Keratinocyte (primary cell): Measurements from ENCODE around the gene CHMP4B. TPM values are rescaled to one million over a fixed set of nuclear protein-coding genes. Genes with fewer than 3 reads are reported as not detected.

Source experiments
- DNase-seq: peaks from one replicate; pipeline ENCODE4 v3.0.0-alpha.2; 2011; ENCODE audit warnings: low read depth, missing footprints, low spot score
- FAIRE-seq: peaks from 2 replicates; lab custom pipeline; 2011; peaks lifted over from hg19 to GRCh38; lab: Jason Lieb, UNC
- H2AFZ ChIP-seq: 2 replicates; pipeline ENCODE4 v1.6.0; 2012; ENCODE audit warnings: low read length, control low read depth, inconsistent platforms; ENCODE audit not compliant: control insufficient read depth
- H3K27ac ChIP-seq: 2 replicates; pipeline ENCODE4 v1.5.1; 2011; ENCODE audit warnings: low read length; ENCODE audit not compliant: control insufficient read depth, insufficient read depth
- H3K27me3 ChIP-seq: 3 replicates; pipeline ENCODE4 v1.6.0; 2011; ENCODE audit warnings: low read length; ENCODE audit not compliant: control insufficient read depth, insufficient read depth; ENCODE audit errors: extremely low read depth
- H3K36me3 ChIP-seq, 2 experiments: 2 replicates in 1 of 2; 3 replicates in 1 of 2; pipeline ENCODE4 v1.5.1; 2011; ENCODE audit warnings: low read length in 2 of 2, mild to moderate bottlenecking in 1 of 2; ENCODE audit not compliant: control insufficient read depth in 2 of 2, insufficient read depth in 2 of 2; ENCODE audit errors: extremely low read depth in 1 of 2
- H3K4me1 ChIP-seq: 3 replicates; pipeline ENCODE4 v1.5.1; 2011; ENCODE audit warnings: low read length; ENCODE audit not compliant: control insufficient read depth, insufficient read depth; ENCODE audit errors: extremely low read depth
- H3K4me2 ChIP-seq: 3 replicates; pipeline ENCODE4 v1.6.0; 2011; ENCODE audit warnings: low read depth, low read length; ENCODE audit not compliant: control insufficient read depth, insufficient read depth; ENCODE audit errors: extremely low read depth
- H3K4me3 ChIP-seq, 3 experiments: fragments of 200-600 bp in 1 of 3; sonication (generic) in 1 of 3; 2 replicates in 2 of 3; 3 replicates in 1 of 3; pipeline ENCODE4 v1.5.1; 2011 to 2016; ENCODE audit warnings: low read length in 3 of 3, mild to moderate bottlenecking in 3 of 3, control low read depth in 2 of 3, inconsistent platforms in 1 of 3, low read depth in 1 of 3, mixed read lengths in 1 of 3, mixed run types in 1 of 3, moderate library complexity in 1 of 3; ENCODE audit not compliant: control insufficient read depth in 2 of 3, insufficient read depth in 2 of 3; ENCODE audit errors: extremely low read depth in 1 of 3
- H3K79me2 ChIP-seq: 2 replicates; pipeline ENCODE4 v1.6.0; 2012; ENCODE audit warnings: low read length; ENCODE audit not compliant: control insufficient read depth, insufficient read depth
- H3K9ac ChIP-seq: 3 replicates; pipeline ENCODE4 v1.6.0; 2011; ENCODE audit warnings: low read length; ENCODE audit not compliant: control insufficient read depth, insufficient read depth; ENCODE audit errors: extremely low read depth
- H3K9me1 ChIP-seq: 3 replicates; pipeline ENCODE4 v1.6.0; 2011; ENCODE audit warnings: low read length; ENCODE audit not compliant: control insufficient read depth, insufficient read depth; ENCODE audit errors: extremely low read depth
- H3K9me3 ChIP-seq: 2 replicates; pipeline ENCODE4 v1.5.1; 2012; ENCODE audit warnings: low read depth, low read length; ENCODE audit not compliant: control insufficient read depth
- H4K20me1 ChIP-seq: 3 replicates; pipeline ENCODE4 v1.6.0; 2011; ENCODE audit warnings: low read length; ENCODE audit not compliant: control insufficient read depth, insufficient read depth; ENCODE audit errors: extremely low read depth
- EZH2 ChIP-seq: IDR thresholded peaks from one replicate; pipeline ENCODE4 v1.6.1; 2012; ENCODE audit warnings: inconsistent platforms, mild to moderate bottlenecking, low read length, moderate library complexity
- dilution Hi-C: fragments of 300-500 bp; cut with MboI; formaldehyde crosslinking; loops from one replicate; pipeline ENCODE4 v1.7.0; 2020; ENCODE audit warnings: low sequenced_read_pairs; ENCODE audit not compliant: extremely low pct_ligation_motif_present
- polyA plus RNA-seq, 5 experiments: library from polyadenylated mRNA; depleted of rRNA in 3 of 5; stranded (reverse) in 3 of 5; stranded (forward) in 1 of 5; unstranded in 1 of 5; fragments of >200 nt; gene quantifications; 1 replicate in 1 of 5; 2 replicates in 3 of 5; 3 replicates in 1 of 5; pipeline versions ENCODE4 v1.2.1 to v1.2.3, GENCODE V29; 2011 to 2012; ENCODE audit warnings: missing spikeins in 2 of 5, low read depth in 1 of 5, low replicate concordance in 1 of 5
- TF ChIP-seq, protein P1 (sequence below), 3 experiments: IDR thresholded peaks in 1 of 3; conservative IDR thresholded peaks in 1 of 3; optimal IDR thresholded peaks in 1 of 3; 2 replicates in 2 of 3; 3 replicates in 1 of 3; pipeline versions ENCODE3 to v1.5.1; 2011; ENCODE audit warnings: low read length in 3 of 3, mild to moderate bottlenecking in 3 of 3, moderate library complexity in 2 of 3, control low read depth in 1 of 3, inconsistent platforms in 1 of 3; ENCODE audit not compliant: insufficient read depth in 2 of 3; ENCODE audit errors: extremely low read depth in 1 of 3

Gene CHMP4B
- polyA plus RNA-seq, 1 donor (not counting 4 experiments of a cell fraction or from before 2014, with no cell fraction given): 72.2 TPM

DNA sequence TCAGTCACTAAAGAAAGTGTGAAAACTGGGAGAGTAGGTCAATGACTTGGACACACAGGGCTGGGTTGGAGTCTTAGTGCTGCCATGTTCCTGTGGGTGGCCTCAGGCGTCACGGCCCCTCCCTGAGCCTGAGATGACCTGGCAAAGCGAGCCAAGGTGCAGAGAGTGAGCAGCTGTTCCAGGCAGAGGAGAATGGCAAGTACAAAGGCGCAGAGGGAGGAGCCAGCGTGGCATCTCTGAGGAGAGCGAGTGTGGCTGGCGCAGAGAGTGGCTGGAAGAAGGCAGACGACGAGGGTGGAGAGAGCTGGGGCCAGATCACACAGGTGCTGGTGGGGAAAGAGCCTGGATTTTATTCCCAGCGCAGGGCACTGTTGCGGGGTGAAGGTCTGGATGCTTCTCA, 20.6 kb upstream of the CHMP4B start:
- Histone ChIP-seq H3K4me3 (no peak overlapping the region), H4K20me1 (no peaks in the 10 kb centered on the region), H3K36me3 (peaks cover 0 to 1% of the 10 kb centered on the region in 2 experiments), H2AFZ (no peak overlapping the region), H3K79me2 (no peaks in the 10 kb centered on the region), H3K4me1 (peaks cover 32% of the 10 kb centered on the region), H3K27ac (no peak overlapping the region), H3K4me2 (no peak overlapping the region), H3K9me3 (no peaks in the 10 kb centered on the region), H3K9me1 (no peaks in the 10 kb centered on the region), H3K9ac (no peak overlapping the region), H3K27me3 (no peaks in the 10 kb centered on the region)
- FAIRE-seq (peak; percentile 17), DNase-seq (no peak)
- TF ChIP-seq, protein P1, sequence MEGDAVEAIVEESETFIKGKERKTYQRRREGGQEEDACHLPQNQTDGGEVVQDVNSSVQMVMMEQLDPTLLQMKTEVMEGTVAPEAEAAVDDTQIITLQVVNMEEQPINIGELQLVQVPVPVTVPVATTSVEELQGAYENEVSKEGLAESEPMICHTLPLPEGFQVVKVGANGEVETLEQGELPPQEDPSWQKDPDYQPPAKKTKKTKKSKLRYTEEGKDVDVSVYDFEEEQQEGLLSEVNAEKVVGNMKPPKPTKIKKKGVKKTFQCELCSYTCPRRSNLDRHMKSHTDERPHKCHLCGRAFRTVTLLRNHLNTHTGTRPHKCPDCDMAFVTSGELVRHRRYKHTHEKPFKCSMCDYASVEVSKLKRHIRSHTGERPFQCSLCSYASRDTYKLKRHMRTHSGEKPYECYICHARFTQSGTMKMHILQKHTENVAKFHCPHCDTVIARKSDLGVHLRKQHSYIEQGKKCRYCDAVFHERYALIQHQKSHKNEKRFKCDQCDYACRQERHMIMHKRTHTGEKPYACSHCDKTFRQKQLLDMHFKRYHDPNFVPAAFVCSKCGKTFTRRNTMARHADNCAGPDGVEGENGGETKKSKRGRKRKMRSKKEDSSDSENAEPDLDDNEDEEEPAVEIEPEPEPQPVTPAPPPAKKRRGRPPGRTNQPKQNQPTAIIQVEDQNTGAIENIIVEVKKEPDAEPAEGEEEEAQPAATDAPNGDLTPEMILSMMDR (optimal IDR thresholded peaks at IDR 0.05 in 1 of 3, IDR thresholded peaks at IDR 0.05 in 1 of 3, conservative IDR thresholded peaks at IDR 0.05 in 1 of 3; ENCODE audit: extremely low read depth in 1 of 3, insufficient read depth in 2 of 3, low read length in 3 of 3): no peak
- TF ChIP-seq EZH2: no peak
- dilution Hi-C loops: no loop called here

DNA sequence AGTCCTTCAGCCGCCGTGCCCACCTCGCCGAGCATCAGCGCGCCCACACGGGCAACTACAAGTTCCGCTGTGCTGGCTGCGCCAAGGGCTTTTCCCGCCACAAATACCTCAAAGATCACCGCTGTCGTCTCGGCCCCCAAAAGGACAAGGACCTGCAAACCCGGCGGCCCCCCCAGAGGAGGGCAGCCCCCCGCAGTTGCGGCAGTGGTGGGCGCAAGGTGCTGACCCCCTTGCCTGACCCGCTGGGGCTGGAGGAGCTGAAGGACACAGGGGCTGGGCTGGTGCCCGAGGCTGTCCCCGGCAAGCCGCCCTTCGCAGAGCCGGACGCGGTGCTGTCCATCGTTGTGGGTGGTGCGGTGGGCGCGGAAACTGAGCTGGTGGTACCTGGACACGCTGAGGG, 20.1 kb upstream of the CHMP4B start:
- H4K20me1 ChIP-seq: no peaks in the 10 kb centered on the region
- no peaks in the 10 kb centered on the region for H3K9me3 ChIP-seq
- H3K4me3 ChIP-seq: no peak overlapping the region
- no peak overlapping the region for H2AFZ ChIP-seq
- H3K4me2 ChIP-seq: no peak overlapping the region
- dilution Hi-C loops: no loop called here
- no peak for TF ChIP-seq EZH2
- TF ChIP-seq, protein P1 (optimal IDR thresholded peaks at IDR 0.05 in 1 of 3, IDR thresholded peaks at IDR 0.05 in 1 of 3, conservative IDR thresholded peaks at IDR 0.05 in 1 of 3; ENCODE audit: extremely low read depth in 1 of 3, insufficient read depth in 2 of 3, low read length in 3 of 3): no peak
- no peak overlapping the region for H3K27ac ChIP-seq
- no peaks in the 10 kb centered on the region for H3K79me2 ChIP-seq
- no peak overlapping the region for H3K9ac ChIP-seq
- DNase-seq (no peak), FAIRE-seq (no peak)
- no peaks in the 10 kb centered on the region for H3K27me3 ChIP-seq
- H3K4me1 ChIP-seq: peaks cover 32% of the 10 kb centered on the region
- H3K9me1 ChIP-seq: no peaks in the 10 kb centered on the region
- peaks cover 0 to 1% of the 10 kb centered on the region in 2 experiments for H3K36me3 ChIP-seq
